Neural cell (in vitro differentiated cells): Measurements from ENCODE around the gene KLF9. TPM values are rescaled to one million over a fixed set of nuclear protein-coding genes. Genes with fewer than 3 reads are reported as not detected.
"Not testable (repeated sequence)": the region's sequence is repeated elsewhere in the genome, so short reads cannot be mapped to it uniquely, and the experiment has no call there.

Experiments used
- H2AFZ ChIP-seq: fragments of 200-600, 300-800 bp; sonication (generic), shearing (Covaris generic); 2 replicates; pipeline ENCODE4 v1.6.0; 2014; ENCODE audit warnings: low read depth, mild to moderate bottlenecking, antibody characterized with exemption, low read length, moderate library complexity
- H3F3A ChIP-seq: fragments of 200-600 bp; shearing (Covaris generic); 2 replicates; pipeline ENCODE4 v1.6.1; 2016; ENCODE audit warnings: mild to moderate bottlenecking, moderate library complexity, mixed read lengths, antibody characterized with exemption, low read length; ENCODE audit not compliant: insufficient read depth, poor library complexity, severe bottlenecking
- H3K27ac ChIP-seq: fragments of 200-600, 300-800 bp; sonication (generic), shearing (Covaris generic); 2 replicates; pipeline ENCODE4 v1.5.1; 2014; ENCODE audit warnings: mild to moderate bottlenecking, low read length, moderate library complexity
- H3K27me3 ChIP-seq: fragments of 300-800, 200-600 bp; sonication (generic), shearing (Covaris generic); 2 replicates; pipeline ENCODE4 v1.6.0; 2014; ENCODE audit warnings: mild to moderate bottlenecking, low read depth, low read length, moderate library complexity; ENCODE audit not compliant: insufficient read depth
- H3K36me3 ChIP-seq: fragments of 300-800, 200-600 bp; sonication (generic), shearing (Covaris generic); 2 replicates; pipeline ENCODE4 v1.5.1; 2014; ENCODE audit warnings: mild to moderate bottlenecking, antibody characterized with exemption, low read length, moderate library complexity; ENCODE audit not compliant: insufficient read depth
- H3K4me2 ChIP-seq: fragments of 300-800, 200-600 bp; sonication (generic), shearing (Covaris generic); 2 replicates; pipeline ENCODE4 v1.6.0; 2014; ENCODE audit warnings: mild to moderate bottlenecking, low read length
- H3K4me3 ChIP-seq: fragments of 300-800, 200-600 bp; sonication (generic), shearing (Covaris generic); 2 replicates; pipeline ENCODE4 v1.5.1; 2014; ENCODE audit warnings: mild to moderate bottlenecking, low read length, moderate library complexity
- H3K79me2 ChIP-seq: fragments of 200-600 bp; shearing (Covaris generic); replicated peaks from 2 replicates; pipeline ENCODE4 v1.6.0; 2014; ENCODE audit warnings: mild to moderate bottlenecking, low read length, moderate library complexity; ENCODE audit not compliant: insufficient read depth
- H3K9ac ChIP-seq: fragments of 300-800, 200-600 bp; sonication (generic), shearing (Covaris generic); 2 replicates; pipeline ENCODE4 v1.6.1; 2016; ENCODE audit warnings: mild to moderate bottlenecking, low read length, mixed read lengths
- H3K9me2 ChIP-seq: fragments of 200-600 bp; shearing (Covaris generic); 2 replicates; pipeline ENCODE4 v1.6.1; 2016; ENCODE audit warnings: mild to moderate bottlenecking, low read length, mixed read lengths; ENCODE audit not compliant: insufficient read depth
- H3K9me3 ChIP-seq: fragments of 200-600, 300-800 bp; sonication (generic), shearing (Covaris generic); 2 replicates; pipeline ENCODE4 v1.6.1; 2016; ENCODE audit warnings: mild to moderate bottlenecking, mixed run types, low read length, moderate library complexity, mixed read lengths
- H4K20me1 ChIP-seq: fragments of 200-600 bp; shearing (Covaris generic); 2 replicates; pipeline ENCODE4 v1.6.1; 2016; ENCODE audit warnings: mild to moderate bottlenecking, mixed run types; ENCODE audit not compliant: insufficient read depth
- EP300 ChIP-seq: fragments of 450-650 bp; conservative IDR thresholded peaks from 2 replicates; pipeline ENCODE4 v1.6.1; 2014; ENCODE audit warnings: antibody characterized with exemption, mild to moderate bottlenecking, moderate library complexity; ENCODE audit not compliant: poor library complexity, severe bottlenecking
- EZH2 ChIP-seq: fragments of 200-600, 300-800 bp; shearing (Covaris generic), sonication (generic); IDR thresholded peaks from 2 replicates; pipeline ENCODE4 v1.6.1; 2014; ENCODE audit warnings: antibody characterized with exemption, low read length, borderline replicate concordance, mild to moderate bottlenecking; ENCODE audit not compliant: insufficient read depth, poor library complexity, severe bottlenecking
- MXI1 ChIP-seq: fragments of 450-650 bp; conservative IDR thresholded peaks from 2 replicates; pipeline ENCODE4 v1.6.1; 2014; ENCODE audit warnings: antibody characterized with exemption, mild to moderate bottlenecking; ENCODE audit not compliant: poor library complexity, severe bottlenecking
- POLR2AphosphoS5 ChIP-seq: IDR thresholded peaks from 2 replicates; pipeline ENCODE4 v1.6.1; 2012
- RAD21 ChIP-seq: fragments of 450-650 bp; conservative IDR thresholded peaks from 2 replicates; pipeline ENCODE4 v1.6.1; 2014; ENCODE audit warnings: antibody characterized with exemption, mild to moderate bottlenecking, moderate library complexity
- SMC3 ChIP-seq: fragments of 450-650 bp; conservative IDR thresholded peaks from 2 replicates; pipeline ENCODE4 v1.6.1; 2014; ENCODE audit warnings: antibody characterized with exemption, mild to moderate bottlenecking, moderate library complexity; ENCODE audit not compliant: poor library complexity
- TAF1 ChIP-seq: IDR thresholded peaks from 2 replicates; pipeline ENCODE4 v1.6.1; 2012; ENCODE audit warnings: low read depth
- polyA plus RNA-seq: library from polyadenylated mRNA; depleted of rRNA; stranded (reverse); fragments of >200 nt; gene quantifications from 2 replicates; pipeline ENCODE4 v1.2.3, GENCODE V29; 2014
- TF ChIP-seq, protein P1 (sequence below): fragments of 450-650 bp; IDR thresholded peaks from 2 replicates; pipeline ENCODE4 v1.5.1; 2014; ENCODE audit warnings: antibody characterized with exemption, mild to moderate bottlenecking, moderate library complexity; ENCODE audit not compliant: poor library complexity, severe bottlenecking
- TF ChIP-seq, protein P2 (sequence below): IDR thresholded peaks from 2 replicates; pipeline ENCODE4 v1.6.1; 2012; ENCODE audit warnings: borderline replicate concordance

The KLF9 gene
- polyA plus RNA-seq, 1 donor from 2014 or later = 0.11 TPM

DNA sequence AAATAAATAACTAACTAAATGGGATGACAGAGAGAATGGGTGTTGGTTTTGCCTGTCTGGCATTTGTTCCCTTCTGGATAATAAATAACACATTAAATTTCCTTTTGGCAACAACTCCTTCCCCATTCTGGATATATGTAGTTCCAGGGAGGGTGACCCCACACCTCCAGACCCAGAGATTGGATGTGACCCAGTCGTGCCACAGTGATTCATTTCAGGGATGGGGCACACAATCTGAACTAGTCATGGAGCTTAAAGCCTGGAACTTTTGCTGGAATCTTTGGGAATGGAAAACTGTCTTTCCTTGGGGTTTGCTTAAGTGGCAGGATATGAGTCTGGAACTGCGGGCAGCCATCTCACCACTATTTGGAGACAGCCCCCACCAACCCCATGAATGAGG, 11.3 kb downstream of the KLF9 start:
- Histone ChIP-seq H3K9ac (no peak overlapping the region), H2AFZ (no peak overlapping the region), H3K79me2 (no peaks in the 10 kb centered on the region), H3K4me3 (no peak overlapping the region), H3K4me2 (no peak overlapping the region), H3K27ac (no peak overlapping the region), H3K9me3 (no peaks in the 10 kb centered on the region), H3K9me2 (no peaks in the 10 kb centered on the region), H4K20me1 (no peaks in the 10 kb centered on the region), H3F3A (no peaks in the 10 kb centered on the region), H3K36me3 (no peaks in the 10 kb centered on the region), H3K27me3 (no peaks in the 10 kb centered on the region)
- TF ChIP-seq MXI1 = no peak
- no peak for TF ChIP-seq SMC3
- TF ChIP-seq EZH2 = no peak
- TF ChIP-seq TAF1 = no peak
- no peak for TF ChIP-seq POLR2AphosphoS5
- TF ChIP-seq RAD21 = no peak
- TF ChIP-seq, protein P1, sequence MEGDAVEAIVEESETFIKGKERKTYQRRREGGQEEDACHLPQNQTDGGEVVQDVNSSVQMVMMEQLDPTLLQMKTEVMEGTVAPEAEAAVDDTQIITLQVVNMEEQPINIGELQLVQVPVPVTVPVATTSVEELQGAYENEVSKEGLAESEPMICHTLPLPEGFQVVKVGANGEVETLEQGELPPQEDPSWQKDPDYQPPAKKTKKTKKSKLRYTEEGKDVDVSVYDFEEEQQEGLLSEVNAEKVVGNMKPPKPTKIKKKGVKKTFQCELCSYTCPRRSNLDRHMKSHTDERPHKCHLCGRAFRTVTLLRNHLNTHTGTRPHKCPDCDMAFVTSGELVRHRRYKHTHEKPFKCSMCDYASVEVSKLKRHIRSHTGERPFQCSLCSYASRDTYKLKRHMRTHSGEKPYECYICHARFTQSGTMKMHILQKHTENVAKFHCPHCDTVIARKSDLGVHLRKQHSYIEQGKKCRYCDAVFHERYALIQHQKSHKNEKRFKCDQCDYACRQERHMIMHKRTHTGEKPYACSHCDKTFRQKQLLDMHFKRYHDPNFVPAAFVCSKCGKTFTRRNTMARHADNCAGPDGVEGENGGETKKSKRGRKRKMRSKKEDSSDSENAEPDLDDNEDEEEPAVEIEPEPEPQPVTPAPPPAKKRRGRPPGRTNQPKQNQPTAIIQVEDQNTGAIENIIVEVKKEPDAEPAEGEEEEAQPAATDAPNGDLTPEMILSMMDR = no peak
- TF ChIP-seq, protein P2, sequence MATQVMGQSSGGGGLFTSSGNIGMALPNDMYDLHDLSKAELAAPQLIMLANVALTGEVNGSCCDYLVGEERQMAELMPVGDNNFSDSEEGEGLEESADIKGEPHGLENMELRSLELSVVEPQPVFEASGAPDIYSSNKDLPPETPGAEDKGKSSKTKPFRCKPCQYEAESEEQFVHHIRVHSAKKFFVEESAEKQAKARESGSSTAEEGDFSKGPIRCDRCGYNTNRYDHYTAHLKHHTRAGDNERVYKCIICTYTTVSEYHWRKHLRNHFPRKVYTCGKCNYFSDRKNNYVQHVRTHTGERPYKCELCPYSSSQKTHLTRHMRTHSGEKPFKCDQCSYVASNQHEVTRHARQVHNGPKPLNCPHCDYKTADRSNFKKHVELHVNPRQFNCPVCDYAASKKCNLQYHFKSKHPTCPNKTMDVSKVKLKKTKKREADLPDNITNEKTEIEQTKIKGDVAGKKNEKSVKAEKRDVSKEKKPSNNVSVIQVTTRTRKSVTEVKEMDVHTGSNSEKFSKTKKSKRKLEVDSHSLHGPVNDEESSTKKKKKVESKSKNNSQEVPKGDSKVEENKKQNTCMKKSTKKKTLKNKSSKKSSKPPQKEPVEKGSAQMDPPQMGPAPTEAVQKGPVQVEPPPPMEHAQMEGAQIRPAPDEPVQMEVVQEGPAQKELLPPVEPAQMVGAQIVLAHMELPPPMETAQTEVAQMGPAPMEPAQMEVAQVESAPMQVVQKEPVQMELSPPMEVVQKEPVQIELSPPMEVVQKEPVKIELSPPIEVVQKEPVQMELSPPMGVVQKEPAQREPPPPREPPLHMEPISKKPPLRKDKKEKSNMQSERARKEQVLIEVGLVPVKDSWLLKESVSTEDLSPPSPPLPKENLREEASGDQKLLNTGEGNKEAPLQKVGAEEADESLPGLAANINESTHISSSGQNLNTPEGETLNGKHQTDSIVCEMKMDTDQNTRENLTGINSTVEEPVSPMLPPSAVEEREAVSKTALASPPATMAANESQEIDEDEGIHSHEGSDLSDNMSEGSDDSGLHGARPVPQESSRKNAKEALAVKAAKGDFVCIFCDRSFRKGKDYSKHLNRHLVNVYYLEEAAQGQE = no peak
- no peak for TF ChIP-seq EP300

DNA sequence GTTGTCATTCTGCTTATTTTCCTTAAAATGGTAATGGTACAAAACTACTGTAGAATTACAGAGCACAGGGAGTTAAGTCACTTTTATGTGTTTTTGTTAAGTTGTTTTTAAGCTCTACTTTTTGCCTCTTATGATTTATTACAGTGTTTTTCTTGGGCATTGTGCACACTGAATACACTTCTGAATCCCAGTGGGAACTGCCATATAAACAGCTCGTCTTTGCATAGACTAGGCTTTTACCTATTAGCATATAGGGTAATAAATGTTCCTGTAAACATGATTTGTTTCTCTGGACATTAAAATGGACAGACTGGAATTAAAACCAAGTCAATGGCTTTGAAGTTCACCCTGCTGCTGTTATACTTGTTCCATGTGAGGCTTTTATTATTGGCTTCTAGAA, 12.2 kb downstream of the KLF9 start:
- H3K9me2 ChIP-seq = no peaks in the 10 kb centered on the region
- no peak overlapping the region for H3K4me3 ChIP-seq
- no peaks in the 10 kb centered on the region for H3F3A ChIP-seq
- no peak overlapping the region for H3K4me2 ChIP-seq
- H3K27ac ChIP-seq = no peak overlapping the region
- H3K9ac ChIP-seq = no peak overlapping the region
- TF ChIP-seq, protein P1 = no peak
- TF ChIP-seq, protein P2 = no peak
- TF ChIP-seq EP300 = no peak
- no peak for TF ChIP-seq TAF1
- no peak for TF ChIP-seq POLR2AphosphoS5
- no peak for TF ChIP-seq SMC3
- TF ChIP-seq RAD21 = no peak
- TF ChIP-seq MXI1 = no peak
- TF ChIP-seq EZH2 = no peak
- no peaks in the 10 kb centered on the region for H3K9me3 ChIP-seq
- H3K79me2 ChIP-seq = no peaks in the 10 kb centered on the region
- H3K27me3 ChIP-seq = no peaks in the 10 kb centered on the region
- H2AFZ ChIP-seq = no peak overlapping the region
- H3K36me3 ChIP-seq = no peaks in the 10 kb centered on the region
- H4K20me1 ChIP-seq = no peaks in the 10 kb centered on the region

DNA sequence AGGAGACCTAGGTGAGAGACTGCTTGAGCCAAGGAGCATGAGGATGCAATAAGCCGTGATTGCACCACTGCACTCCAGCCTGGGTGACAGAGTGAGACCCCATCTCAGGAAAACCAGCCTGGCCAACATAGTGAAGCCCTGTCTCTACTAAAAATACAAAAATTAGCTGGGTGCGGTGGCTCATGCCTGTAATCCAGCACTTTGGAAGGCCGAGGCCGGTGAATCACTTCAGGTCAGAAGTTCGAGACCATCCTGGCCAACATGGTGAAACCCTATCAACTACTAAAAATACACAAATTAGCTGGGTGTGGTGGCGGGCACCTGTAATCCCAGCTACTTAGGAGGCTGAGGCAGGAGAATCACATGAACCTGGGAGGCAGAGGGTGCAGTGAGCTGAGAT, 13.2 kb downstream of the KLF9 start:
- H3K9me3 ChIP-seq, H3K4me3 ChIP-seq, H4K20me1 ChIP-seq, H3K4me2 ChIP-seq, H3K79me2 ChIP-seq, H3K9ac ChIP-seq, H3F3A ChIP-seq, H3K9me2 ChIP-seq, H3K27me3 ChIP-seq, H3K27ac ChIP-seq, H3K36me3 ChIP-seq, H2AFZ ChIP-seq: not testable (repeated sequence)
